Small intestine (tissue), 7 donors: Measurements from ENCODE around the gene PREPL. TPM values are rescaled to one million over a fixed set of nuclear protein-coding genes. Genes with fewer than 3 reads are reported as not detected.
A peak's percentile ranks its signal among the peaks of the same experiment; 100 is the strongest.

ENCODE experiments used
- DNase-seq, 2 donors: peaks; one replicate each; pipeline versions ENCODE4 v3.0.0 to v3.0.0-alpha.2; 2013
- FAIRE-seq: peaks from 2 replicates; lab custom pipeline; 2012; peaks lifted over from hg19 to GRCh38; lab: Jason Lieb, UNC
- H3K27ac ChIP-seq, 3 donors: one replicate each; pipeline ENCODE4 v1.5.1; 2013; ENCODE audit warnings: low read length in 2 of 3, mild to moderate bottlenecking in 2 of 3, control low read depth in 1 of 3, inconsistent platforms in 1 of 3, low read depth in 1 of 3, moderate library complexity in 1 of 3
- H3K27me3 ChIP-seq, 3 donors: one replicate each; pipeline ENCODE4 v1.6.1; 2013; ENCODE audit warnings: low read length in 3 of 3, inconsistent platforms in 1 of 3; ENCODE audit not compliant: control insufficient read depth in 3 of 3, insufficient read depth in 3 of 3
- H3K36me3 ChIP-seq, 3 donors: one replicate each; pipeline ENCODE4 v1.6.1; 2013; ENCODE audit warnings: low read length in 3 of 3, inconsistent platforms in 1 of 3, low read depth in 1 of 3, mild to moderate bottlenecking in 1 of 3, moderate library complexity in 1 of 3; ENCODE audit not compliant: control insufficient read depth in 3 of 3, insufficient read depth in 2 of 3
- H3K4me1 ChIP-seq, 3 donors: one replicate each; pipeline ENCODE4 v1.6.1; 2013; ENCODE audit warnings: low read length in 2 of 3, inconsistent platforms in 1 of 3, low read depth in 1 of 3, mild to moderate bottlenecking in 1 of 3, moderate library complexity in 1 of 3; ENCODE audit not compliant: control insufficient read depth in 3 of 3, insufficient read depth in 2 of 3
- H3K4me3 ChIP-seq, 3 donors: one replicate each; pipeline ENCODE4 v1.5.1; 2013; ENCODE audit warnings: low read length in 3 of 3, control low read depth in 1 of 3, inconsistent platforms in 1 of 3, low read depth in 1 of 3, mild to moderate bottlenecking in 1 of 3, moderate library complexity in 1 of 3
- H3K9me3 ChIP-seq, 2 donors: one replicate each; pipeline ENCODE4 v1.6.1; 2013; ENCODE audit warnings: low read depth in 1 of 2, low read length in 1 of 2; ENCODE audit not compliant: control insufficient read depth in 2 of 2, insufficient read depth in 1 of 2
- WGBS, 3 donors: extraction: QIAGEN DNeasy Blood & Tissue Kit; methylation state at CpG; one replicate each; pipeline ENCODE4 v1.1.7; 2013; 5-methylcytosine and 5-hydroxymethylcytosine counted together
- polyA plus RNA-seq, 4 donors: library from polyadenylated mRNA; stranded (reverse) in 3 of 4; unstranded in 1 of 4; fragments of 200-250 nt in 3 of 4; fragments of 120-200 nt in 1 of 4; gene quantifications; one replicate each; pipeline versions ENCODE4 v1.2.1 to v1.2.3, GENCODE V29; 2013
- donor health status: healthy with polysubstance abuse.
- donor health status: control.
- donor health status: control.
- donor health status: Bipolar disorder and iron deficiency.
- donor health status: healthy.

The PREPL gene
- polyA plus RNA-seq, 4 donors, result 4.3 to 46.9 (median 11.3) TPM

- no peak for FAIRE-seq
- H3K4me1 ChIP-seq, result no peaks in the 10 kb centered on the region
- no peaks in the 10 kb centered on the region for H3K9me3 ChIP-seq
- no peak overlapping the region for H3K4me3 ChIP-seq
- DNase-seq, result no peak
- no peak overlapping the region for H3K27ac ChIP-seq
- 95 to 97% (median 95%) methylated on average over 2 of the region's 2 CpGs for WGBS, 3 donors
- no peaks in the 10 kb centered on the region for H3K27me3 ChIP-seq
- peaks cover 0 to 13% (median 0%) of the 10 kb centered on the region in 3 donors for H3K36me3 ChIP-seq
These were observed 16.2 kb upstream of the PREPL start for GRCh38 chr2:44377486-44377885.

- 92 to 94% (median 92%) methylated on average over 3 of the region's 3 CpGs for WGBS, 3 donors
- Histone ChIP-seq H3K4me3 (no peak overlapping the region), H3K36me3 (peaks cover 0 to 11% (median 0%) of the 10 kb centered on the region in 3 donors), H3K27me3 (no peaks in the 10 kb centered on the region), H3K27ac (no peak overlapping the region), H3K4me1 (no peaks in the 10 kb centered on the region), H3K9me3 (no peaks in the 10 kb centered on the region)
- FAIRE-seq, result no peak
- DNase-seq, result no peak
These were observed 11.0 kb upstream of the PREPL start for GRCh38 chr2:44372246-44372645.

- no peaks in the 10 kb centered on the region for H3K4me1 ChIP-seq
- no peak overlapping the region for H3K4me3 ChIP-seq
- no peak for FAIRE-seq
These were observed 10.2 kb upstream of the PREPL start for GRCh38 chr2:44371445-44371844.

DNA sequence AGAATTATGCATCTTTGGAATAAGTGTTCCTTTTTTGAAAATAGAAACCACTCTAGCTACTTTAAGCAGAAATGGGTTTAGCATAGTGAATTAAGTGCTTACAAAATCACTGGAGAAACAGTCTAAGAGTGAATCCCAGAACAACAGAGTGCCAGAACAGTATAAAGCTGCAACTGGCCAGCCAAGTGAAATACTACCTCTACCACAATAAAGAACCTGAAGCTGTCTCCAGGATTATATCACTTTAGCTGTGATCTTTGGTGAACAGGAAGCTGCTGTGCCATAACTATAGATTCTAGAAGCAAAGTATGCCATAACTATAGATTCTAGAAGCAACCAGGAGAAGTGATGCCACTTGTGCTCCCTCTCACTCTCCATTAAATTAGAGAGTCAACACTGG is 8.1 kb upstream of the PREPL start:
- FAIRE-seq, result no peak

More at GRCh38 chr2:44371445-44371844, 10.2 kb upstream of the PREPL start:
- no peak for DNase-seq
- Histone ChIP-seq H3K36me3 (peaks cover 0 to 9% (median 0%) of the 10 kb centered on the region in 3 donors), H3K27me3 (no peaks in the 10 kb centered on the region), H3K27ac (no peak overlapping the region), H3K9me3 (no peaks in the 10 kb centered on the region)

DNA sequence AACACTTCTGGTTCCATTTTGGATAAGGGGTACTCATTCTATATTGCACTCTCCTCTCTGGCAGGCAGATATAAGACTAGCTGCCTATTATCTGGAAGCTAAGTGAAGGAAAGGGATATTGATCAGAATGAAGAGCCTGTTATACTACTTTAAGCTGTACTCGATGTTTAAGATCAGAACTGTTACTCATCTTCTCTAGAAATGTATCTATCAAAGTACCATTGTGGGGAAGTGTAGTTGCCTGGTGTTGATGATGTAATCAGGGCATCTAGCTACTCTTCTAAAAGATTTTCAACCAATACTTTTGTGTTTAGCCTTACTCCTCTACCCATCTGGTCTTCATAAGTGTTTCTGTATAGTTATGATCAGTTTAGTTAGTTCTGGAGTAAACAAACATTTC is 6.3 kb upstream of the PREPL start:
- DNase-seq, result no peak
- H3K4me3 ChIP-seq, result no peak overlapping the region
- H3K9me3 ChIP-seq, result no peaks in the 10 kb centered on the region
- no peak overlapping the region for H3K27ac ChIP-seq
- no peaks in the 10 kb centered on the region for H3K27me3 ChIP-seq
- FAIRE-seq, result no peak
- no peaks in the 10 kb centered on the region for H3K4me1 ChIP-seq
- WGBS, 3 donors, result 57 to 84% (median 76%) methylated on average over 1 of the region's 1 CpG
- no peaks in the 10 kb centered on the region for H3K36me3 ChIP-seq

More for the DNA sequence above, 8.1 kb upstream of the PREPL start:
- Histone ChIP-seq H3K27ac (no peak overlapping the region), H3K27me3 (no peaks in the 10 kb centered on the region), H3K4me3 (no peak overlapping the region), H3K9me3 (no peaks in the 10 kb centered on the region), H3K36me3 (peaks cover 0 to 3% (median 0%) of the 10 kb centered on the region in 3 donors), H3K4me1 (no peaks in the 10 kb centered on the region)
- DNase-seq, result no peak

- no peaks in the 10 kb centered on the region for H3K9me3 ChIP-seq
- H3K27me3 ChIP-seq, result no peaks in the 10 kb centered on the region
- no peaks in the 10 kb centered on the region for H3K36me3 ChIP-seq
- no peak for DNase-seq
- no peak for FAIRE-seq
- no peak overlapping the region for H3K27ac ChIP-seq
- WGBS, 3 donors, result 97% methylated on average over 3 of the region's 3 CpGs
- no peak overlapping the region for H3K4me3 ChIP-seq
- H3K4me1 ChIP-seq, result peaks cover 0 to 7% (median under 1%) of the 10 kb centered on the region in 3 donors
These were observed 3.3 kb upstream of the PREPL start for GRCh38 chr2:44364604-44365003.

- Histone ChIP-seq H3K27me3 (no peaks in the 10 kb centered on the region), H3K27ac (peak overlapping the region; percentile 82 to 98 (median 83)), H3K4me1 (peaks cover 0 to 7% (median 2%) of the 10 kb centered on the region in 3 donors), H3K36me3 (no peaks in the 10 kb centered on the region), H3K9me3 (no peaks in the 10 kb centered on the region), H3K4me3 (peak overlapping the region; percentile 68 to 92 (median 79))
- WGBS, 3 donors, result 0 to 1% (median 0%) methylated on average over 28 to 32 of the region's 32 CpGs
- DNase-seq (peak; percentile 62 to 74), FAIRE-seq (no peak)
These were observed 1.1 kb upstream of the PREPL start for GRCh38 chr2:44362207-44363015.

DNA sequence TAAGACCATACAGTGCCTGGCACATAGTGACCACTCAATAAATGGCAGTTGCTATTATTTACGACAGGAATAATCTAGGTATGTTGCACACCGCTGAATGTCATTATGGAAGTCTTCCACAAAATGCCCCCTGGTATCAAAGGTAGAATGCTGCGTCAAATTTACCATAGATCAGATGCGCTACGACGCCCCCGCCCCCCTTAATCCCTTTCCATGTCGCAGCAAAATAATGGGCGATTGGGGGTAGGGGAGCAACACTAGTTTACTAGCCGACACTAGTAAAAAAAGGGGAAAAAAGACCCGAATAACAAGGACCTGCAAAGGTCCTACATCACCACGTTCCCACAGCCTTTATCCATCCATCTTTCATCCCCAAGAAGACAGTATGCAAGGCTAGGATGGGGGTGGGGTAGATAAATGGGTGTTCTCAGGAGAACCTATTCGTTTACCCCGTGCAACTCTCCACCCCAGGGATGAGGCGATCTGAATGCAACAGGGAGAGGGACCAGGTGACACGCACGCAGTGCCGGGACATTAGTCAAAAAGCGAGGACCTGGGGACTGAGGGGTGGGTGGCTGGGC is 455 bp downstream of the PREPL start:
- 1 to 4% (median 4%) methylated on average over 18 to 19 of the region's 19 CpGs for WGBS, 3 donors
- DNase-seq, result peak in 1 of 2 donors; percentile 44
- FAIRE-seq, result no peak
- peak overlapping the region; percentile 77 to 98 (median 82) for H3K27ac ChIP-seq
- H3K4me1 ChIP-seq, result peaks cover 0 to 7% (median 2%) of the 10 kb centered on the region in 3 donors
- H3K36me3 ChIP-seq, result peaks cover 0 to 3% (median 0%) of the 10 kb centered on the region in 3 donors
- H3K27me3 ChIP-seq, result no peaks in the 10 kb centered on the region
- no peaks in the 10 kb centered on the region for H3K9me3 ChIP-seq
- H3K4me3 ChIP-seq, result peak overlapping the region; percentile 68 to 92 (median 75)
